Gastrocnemius medialis (tissue), 4 donors: ENCODE data around the gene EP400. TPM values are rescaled to one million over a fixed set of nuclear protein-coding genes. Genes with fewer than 3 reads are reported as not detected.

Experiments
- ATAC-seq, 2 donors: fragments of 150-250 bp; one replicate each; pipeline ENCODE4 v1.9.1; 2016
- DNase-seq, 2 donors: peaks; one replicate each; pipeline ENCODE4 v3.0.0-alpha.2; 2019
- H3K27ac ChIP-seq, 4 donors: fragments of 200-600 bp; sonication (generic); 1 replicate in 1 of 4; 2 replicates in 3 of 4; pipeline ENCODE4 v1.5.1; 2016 to 2018; ENCODE audit warnings: mild to moderate bottlenecking in 2 of 4, moderate library complexity in 1 of 4
- H3K27me3 ChIP-seq, 3 donors: fragments of 200-600 bp; sonication (generic) in 2 of 3; 1 replicate in 1 of 3; 2 replicates in 2 of 3; pipeline versions ENCODE4 v1.5.1 to v1.6.0; 2016 to 2019; ENCODE audit warnings: mild to moderate bottlenecking in 1 of 3, moderate library complexity in 1 of 3
- H3K36me3 ChIP-seq, 2 donors: fragments of 200-600 bp; sonication (generic) in 1 of 2; one replicate each; pipeline ENCODE4 v1.5.1; 2017 to 2018
- H3K4me1 ChIP-seq, 2 donors: fragments of 200-600 bp; sonication (generic) in 1 of 2; one replicate each; pipeline ENCODE4 v1.5.1; 2016 to 2017; ENCODE audit warnings: mild to moderate bottlenecking in 2 of 2
- H3K4me3 ChIP-seq, 4 donors: fragments of 200-600 bp; sonication (generic) in 3 of 4; 1 replicate in 1 of 4; 2 replicates in 3 of 4; pipeline ENCODE4 v1.5.1; 2016 to 2019; ENCODE audit warnings: mild to moderate bottlenecking in 2 of 4
- H3K9me3 ChIP-seq, 3 donors: fragments of 200-600 bp; sonication (generic) in 2 of 3; 1 replicate in 1 of 3; 2 replicates in 2 of 3; pipeline ENCODE4 v1.5.1; 2016 to 2019
- CTCF ChIP-seq, 5 experiments: fragments of 450-650 bp in 3 of 5; fragments of 200-600 bp in 2 of 5; sonication (generic) in 2 of 5; IDR thresholded peaks in 4 of 5; conservative IDR thresholded peaks in 1 of 5; 1 replicate in 4 of 5; 2 replicates in 1 of 5; pipeline ENCODE4 v1.5.1; 2016 to 2019; ENCODE audit warnings: antibody characterized with exemption in 5 of 5, mild to moderate bottlenecking in 3 of 5, moderate library complexity in 3 of 5
- POLR2A ChIP-seq, 2 donors: fragments of 450-650 bp; IDR thresholded peaks; one replicate each; pipeline ENCODE4 v1.6.1; 2017; ENCODE audit warnings: antibody characterized with exemption in 2 of 2, mild to moderate bottlenecking in 2 of 2, moderate library complexity in 2 of 2
- in situ Hi-C, 4 donors: fragments of 200-750 bp; cut with MboI; loops; one replicate each; pipeline versions ENCODE4 v1.15.0 to v1.8.0; 2017; ENCODE audit warnings: low sequenced_read_pairs in 4 of 4
- intact Hi-C: fragments of 100-400 bp; cut with DNase I; formaldehyde crosslinking; loops from one replicate; pipeline ENCODE4 v1.15.1; 2023; ENCODE audit warnings: low total_unique reads
- total RNA-seq, 4 donors: library from RNA; depleted of rRNA; stranded (reverse); fragments of >200 nt; gene quantifications; one replicate each; pipeline versions ENCODE4 v1.1.0 to v1.2.3, GENCODE V29; 2016

The EP400 gene
- total RNA-seq, 4 donors from 2014 or later: 11.9 to 17.4 (median 15.0) TPM

GRCh38 chr12:131920902-131921840, 28.6 kb upstream of the EP400 start:
- no peak for DNase-seq
- intact Hi-C loops (loop anchor here (10.0 kb wide), 1 partner anchor 224 kb away; the partner anchor contains the start of genes DDX51 and NOC4L), in situ Hi-C loops (no loop called here)
- Histone ChIP-seq H3K4me3 (no peak overlapping the region), H3K27ac (no peak overlapping the region), H3K4me1 (no peaks in the 10 kb centered on the region), H3K36me3 (peaks cover 0 to 50% of the 10 kb centered on the region in 2 donors), H3K27me3 (no peaks in the 10 kb centered on the region), H3K9me3 (no peaks in the 10 kb centered on the region)
- no peak for ATAC-seq
- TF ChIP-seq CTCF (IDR thresholded peaks at IDR 0.05 in 4 of 5, conservative IDR thresholded peaks at IDR 0.05 in 1 of 5) (no peak), POLR2A (IDR thresholded peaks at IDR 0.05) (no peak)

- Histone ChIP-seq H3K4me1 (no peaks in the 10 kb centered on the region), H3K9me3 (no peaks in the 10 kb centered on the region), H3K36me3 (peaks cover 0 to 44% of the 10 kb centered on the region in 2 donors), H3K27ac (no peak overlapping the region), H3K4me3 (no peak overlapping the region), H3K27me3 (no peaks in the 10 kb centered on the region)
- intact Hi-C loops (loop anchor here (10.0 kb wide), 1 partner anchor 223 kb away; the partner anchor contains the start of genes DDX51 and NOC4L), in situ Hi-C loops (no loop called here)
- DNase-seq (no peak), ATAC-seq (no peak)
- TF ChIP-seq POLR2A (IDR thresholded peaks at IDR 0.05): no peak
Observed at GRCh38 chr12:131921866-131922769, 27.6 kb upstream of the EP400 start.

GRCh38 chr12:131922772-131923171, 27.0 kb upstream of the EP400 start:
- DNase-seq (no peak), ATAC-seq (no peak)
- Histone ChIP-seq H3K4me3 (no peak overlapping the region), H3K27ac (no peak overlapping the region), H3K36me3 (peaks cover 0 to 39% of the 10 kb centered on the region in 2 donors), H3K9me3 (no peaks in the 10 kb centered on the region), H3K27me3 (no peaks in the 10 kb centered on the region), H3K4me1 (no peaks in the 10 kb centered on the region)
- intact Hi-C loops: loop anchor here (10.0 kb wide), 1 partner anchor 222 kb away; the partner anchor contains the start of genes DDX51 and NOC4L
- TF ChIP-seq CTCF (IDR thresholded peaks at IDR 0.05 in 4 of 5, conservative IDR thresholded peaks at IDR 0.05 in 1 of 5): no peak
- in situ Hi-C loops: no loop called here

- DNase-seq (no peak), ATAC-seq (no peak)
- Histone ChIP-seq H3K27ac (no peak overlapping the region), H3K36me3 (peaks cover 0 to 39% of the 10 kb centered on the region in 2 donors), H3K9me3 (no peaks in the 10 kb centered on the region), H3K4me3 (no peak overlapping the region), H3K4me1 (no peaks in the 10 kb centered on the region), H3K27me3 (no peaks in the 10 kb centered on the region)
- in situ Hi-C loops (no loop called here), intact Hi-C loops (loop anchor here (10.0 kb wide), 1 partner anchor 222 kb away; the partner anchor contains the start of genes DDX51 and NOC4L)
- TF ChIP-seq POLR2A (IDR thresholded peaks at IDR 0.05) (no peak), CTCF (IDR thresholded peaks at IDR 0.05 in 4 of 5, conservative IDR thresholded peaks at IDR 0.05 in 1 of 5) (no peak)
Observed at GRCh38 chr12:131923260-131923659, 26.5 kb upstream of the EP400 start.
